CMK (cell line): Measurements from ENCODE around the gene BACH2.
"Not testable (repeated sequence)": the region's sequence is repeated elsewhere in the genome, so short reads cannot be mapped to it uniquely, and the experiment has no call there.

Experiments used
- DNase-seq: peaks from one replicate; pipeline ENCODE4 v3.0.0-alpha.2; 2010; ENCODE audit warnings: low read depth

Gene BACH2

DNA sequence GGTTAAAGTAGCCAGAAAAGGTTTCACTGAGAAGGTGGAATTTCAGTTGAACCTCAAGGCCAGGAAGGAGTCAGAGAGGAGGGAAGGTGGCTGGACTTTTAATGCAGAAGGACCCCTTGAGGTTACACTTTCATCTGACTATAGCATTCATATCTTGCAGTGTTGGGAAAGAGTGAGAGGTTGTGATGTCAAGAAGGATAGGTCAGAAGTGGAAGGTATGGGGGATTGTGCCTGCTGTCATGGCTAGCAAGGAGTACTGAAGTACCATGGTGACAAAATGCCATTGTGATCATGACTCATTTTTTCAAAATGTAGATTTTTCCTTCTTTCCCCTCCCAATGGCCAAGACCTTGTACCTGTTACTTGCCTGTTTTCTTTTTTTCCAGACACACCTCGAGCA is 5.2 kb upstream of the BACH2 start:
- DNase-seq: no peak

DNA sequence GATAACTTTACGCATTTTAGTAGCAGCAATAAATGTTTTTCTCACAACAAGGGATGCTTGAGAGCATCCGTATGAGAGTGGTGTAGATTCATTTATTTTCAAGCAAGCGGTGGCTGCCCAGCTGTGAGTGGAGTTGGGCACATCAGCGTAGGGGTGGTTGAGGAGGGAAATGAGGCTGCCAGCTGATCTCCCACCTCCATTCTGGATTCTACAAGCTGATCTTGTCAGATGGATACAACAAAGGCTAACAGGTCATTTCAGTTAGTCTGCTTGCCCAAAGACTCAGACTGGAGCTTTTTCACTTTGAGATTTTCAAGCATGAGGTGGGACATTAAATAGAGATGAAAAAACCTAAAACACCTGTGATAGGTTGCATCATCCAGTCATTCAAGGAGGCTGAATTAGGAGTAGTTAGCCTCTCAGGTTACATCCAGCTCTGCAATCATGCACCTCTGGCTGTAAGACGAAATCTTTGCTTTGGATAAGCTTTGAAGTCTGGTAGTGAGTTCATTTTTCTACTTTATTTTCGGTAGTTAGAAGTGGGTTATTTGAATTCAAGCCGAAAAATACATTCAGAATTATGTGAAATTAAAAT is 1.9 kb upstream of the BACH2 start:
- no peak for DNase-seq

DNA sequence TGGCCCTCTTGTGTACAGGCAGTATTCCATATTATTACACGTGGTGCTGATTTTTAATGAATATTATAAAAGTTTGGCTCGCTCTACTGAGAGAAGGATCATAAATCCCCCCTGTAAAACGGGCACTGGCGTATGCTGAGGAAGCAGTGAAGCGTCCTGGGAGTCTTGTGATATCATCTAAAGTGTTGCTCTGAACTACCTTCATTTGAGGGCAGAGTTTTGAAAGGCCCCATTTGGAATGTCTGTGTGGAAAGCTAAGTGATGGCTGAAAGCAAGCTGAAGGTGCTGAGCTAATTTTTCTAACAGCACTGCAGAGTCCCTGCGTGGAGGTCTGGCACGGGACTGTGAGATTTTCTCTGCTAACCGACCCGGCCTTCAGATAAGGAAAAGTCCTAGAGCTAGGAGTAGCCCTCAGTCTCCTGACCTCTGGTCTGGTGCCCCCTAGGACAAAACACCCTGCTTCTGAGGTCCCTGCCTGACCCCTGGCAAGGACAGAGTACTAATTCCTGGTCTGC is 1.3 kb upstream of the BACH2 start:
- no peak for DNase-seq

DNA sequence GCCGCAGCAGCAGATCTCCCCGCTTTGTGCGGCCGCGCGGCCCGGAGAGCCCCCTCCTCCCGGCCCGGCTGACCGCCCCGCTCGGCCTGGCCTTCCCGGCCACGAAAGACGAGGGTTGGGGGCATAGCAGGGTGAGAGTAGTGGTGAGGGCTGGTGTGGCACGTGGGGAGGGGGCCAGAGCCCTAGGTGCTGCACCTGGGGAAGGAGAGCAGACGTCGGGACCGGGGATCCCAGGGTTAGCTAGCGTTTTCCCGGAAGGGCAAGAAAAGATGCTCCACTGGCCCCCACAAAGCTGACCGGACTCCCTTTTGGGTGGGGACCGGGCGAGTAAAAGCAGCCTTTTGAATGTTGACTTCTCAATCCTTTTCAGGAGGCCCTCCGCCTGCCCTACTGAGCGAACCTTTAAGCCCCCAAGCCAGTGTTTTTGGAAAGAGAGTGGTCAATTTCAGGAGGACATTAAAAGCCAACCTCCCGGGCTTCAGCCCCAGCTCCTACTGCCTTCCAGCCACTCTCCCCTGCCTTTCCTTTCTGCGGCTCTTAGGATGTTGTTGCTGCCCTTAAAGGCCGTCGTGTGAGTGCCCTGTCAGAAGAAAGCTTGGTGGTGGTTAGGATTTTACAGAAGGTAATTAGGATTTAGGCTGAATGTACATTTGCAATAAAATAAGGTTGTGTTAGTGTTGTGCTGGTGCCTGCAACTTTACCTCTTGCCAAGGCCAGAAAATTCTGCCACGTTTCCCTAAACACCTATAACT is 648 bp upstream of the BACH2 start:
- DNase-seq: no peak

DNA sequence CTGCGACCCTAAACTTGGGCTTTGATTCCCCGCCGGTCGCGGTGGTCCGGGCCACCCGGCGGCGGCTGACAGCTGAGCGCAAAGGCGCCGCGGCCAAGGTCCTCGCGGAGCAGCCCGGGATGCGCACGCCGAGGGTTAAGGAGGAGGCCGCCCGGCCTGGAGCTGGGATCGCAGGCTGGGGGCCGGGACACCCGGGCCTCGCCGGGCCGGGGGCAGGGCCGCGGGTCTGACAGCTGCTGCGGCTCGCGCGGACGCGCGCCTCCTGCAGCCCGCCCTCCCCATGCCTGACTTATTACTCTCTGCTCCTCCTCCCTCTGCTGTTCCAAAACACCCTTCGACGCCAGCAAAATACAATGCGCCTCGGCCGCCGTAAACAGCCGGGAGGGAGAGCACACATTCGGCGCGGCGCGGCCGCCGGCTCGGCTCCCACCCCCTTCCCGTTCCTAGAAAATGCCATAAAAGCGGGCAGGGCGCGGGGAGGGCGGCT is 746 bp downstream of the BACH2 start:
- DNase-seq: no peak

DNA sequence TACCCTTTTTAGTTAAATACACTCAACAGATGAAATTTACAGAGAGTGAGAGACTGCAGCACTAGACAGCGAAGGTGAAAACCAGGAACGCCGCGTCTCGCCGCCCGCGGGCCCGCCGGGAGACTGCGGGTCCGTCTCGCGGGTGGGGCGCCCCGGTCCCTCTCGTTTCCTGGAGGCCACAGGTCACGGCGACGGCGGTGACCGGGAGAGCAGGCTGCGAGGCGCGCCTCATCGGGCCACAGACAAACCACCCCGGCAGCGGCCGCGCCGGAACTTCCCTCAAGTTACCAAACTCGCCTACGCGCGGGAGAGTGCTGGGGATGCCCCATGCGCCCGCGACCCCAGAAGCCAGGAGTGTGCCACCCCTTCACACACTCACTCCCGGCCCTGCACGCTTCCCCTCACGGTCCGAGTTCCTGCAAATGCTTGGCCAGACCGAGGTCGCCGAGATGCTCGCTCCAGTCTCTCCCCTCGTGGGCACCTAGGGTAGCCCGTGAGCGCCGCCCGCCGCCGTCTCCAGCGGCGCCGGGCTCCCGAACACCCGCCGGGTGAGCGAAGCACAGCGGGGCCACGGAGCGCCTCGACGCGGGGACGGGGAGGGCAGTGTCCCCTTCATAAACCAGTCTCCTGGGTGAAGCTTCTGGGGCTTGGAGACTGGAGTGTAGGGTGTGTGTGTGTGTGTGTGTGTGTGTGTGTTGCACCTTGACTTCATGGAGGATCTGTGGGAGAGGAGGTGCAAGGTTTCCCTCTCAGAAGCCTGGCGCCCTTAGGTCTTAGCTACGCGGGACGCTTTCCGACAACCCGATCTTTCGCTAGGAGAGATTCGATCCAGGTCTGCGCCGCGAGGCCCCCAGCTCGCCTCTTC is 1.4 kb downstream of the BACH2 start:
- no peak for DNase-seq

DNA sequence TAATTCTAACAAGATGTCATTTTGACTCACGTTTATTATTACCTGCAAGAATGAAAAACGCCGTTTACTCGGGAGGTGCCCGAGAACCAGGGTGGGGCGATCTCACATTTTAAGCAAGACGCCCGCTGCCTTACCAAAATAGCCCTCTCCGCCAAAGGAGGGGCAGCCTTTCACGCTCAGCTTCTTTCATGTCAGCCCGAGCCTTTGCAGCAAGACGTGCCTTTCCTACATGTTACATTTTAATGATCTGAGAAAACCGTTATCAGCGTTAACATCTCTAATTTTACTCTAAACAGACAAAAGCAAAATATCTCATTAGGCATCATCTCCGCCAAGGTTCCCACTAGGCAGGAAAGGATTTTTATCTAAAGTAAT is 2.0 kb downstream of the BACH2 start:
- DNase-seq: no peak

DNA sequence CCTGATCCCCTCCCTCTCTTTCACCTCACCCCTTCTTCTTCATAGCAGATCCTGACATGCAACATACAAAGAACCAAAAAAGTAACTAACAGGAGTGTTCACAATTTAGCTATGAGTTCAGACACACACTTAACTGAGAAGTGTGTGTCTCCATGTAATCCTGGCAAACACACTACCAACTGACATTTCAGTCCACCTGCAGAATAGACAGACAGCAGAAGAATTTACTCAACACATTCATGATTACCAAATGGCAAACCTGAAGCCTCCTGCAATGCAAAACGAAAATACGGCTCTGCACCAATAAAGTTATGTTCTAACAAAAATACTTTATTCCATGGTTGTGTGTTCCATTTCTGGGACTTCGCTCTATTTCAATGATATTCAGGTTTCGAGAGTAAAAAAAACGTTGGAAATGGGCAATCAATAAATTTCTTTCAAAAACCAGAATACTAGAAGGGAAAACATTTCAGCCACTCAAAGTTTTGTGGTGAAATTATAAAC is 2.6 kb downstream of the BACH2 start:
- DNase-seq: no peak

DNA sequence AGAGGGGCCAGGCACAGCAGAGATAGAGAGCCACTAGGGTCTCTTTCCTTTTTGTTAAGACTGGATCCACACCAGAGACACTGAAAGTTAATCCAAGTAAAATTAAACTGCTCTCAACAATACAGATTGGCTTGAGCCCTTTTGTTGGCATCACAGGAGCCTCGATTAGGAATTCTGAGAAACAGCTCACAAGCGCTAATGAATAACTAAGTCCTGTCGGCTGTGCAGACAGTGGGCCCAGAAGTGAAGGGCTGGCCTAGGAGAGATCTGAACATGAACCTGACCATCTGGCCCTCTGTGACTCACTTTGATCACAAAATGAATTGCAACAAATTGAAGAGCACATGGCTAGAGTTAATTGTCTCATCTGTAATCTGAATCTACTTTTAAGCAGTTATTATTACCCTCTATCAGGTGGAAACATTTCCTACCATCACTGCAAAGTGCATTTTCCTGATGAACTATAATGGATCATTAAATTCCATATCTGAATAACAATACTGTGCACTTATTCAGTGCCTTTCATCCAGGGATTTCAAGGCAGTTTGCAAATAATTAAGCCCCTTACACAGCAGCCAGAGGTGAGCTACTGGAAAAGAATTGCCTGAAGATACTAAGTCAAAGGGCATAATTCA is 3.2 kb downstream of the BACH2 start:
- no peak for DNase-seq

DNA sequence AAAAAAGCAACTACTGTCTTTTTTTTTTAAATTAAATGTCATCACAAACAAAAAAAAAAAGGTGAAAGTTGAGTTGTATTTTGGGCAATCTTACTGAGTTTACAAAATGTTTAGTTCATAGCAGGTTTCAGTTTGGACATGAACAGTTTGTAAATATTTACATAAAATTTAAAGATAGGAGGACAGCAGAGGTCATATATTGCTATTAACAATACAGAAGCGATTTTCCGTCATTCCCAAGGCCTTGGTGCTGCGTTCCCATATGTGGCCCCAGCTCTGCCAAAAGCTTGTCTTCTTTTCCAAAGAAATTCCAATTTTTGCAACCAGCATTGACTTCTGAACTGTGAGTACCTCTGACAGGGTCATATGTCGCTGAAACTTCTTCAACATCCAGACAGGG is 5.1 kb downstream of the BACH2 start:
- no peak for DNase-seq

DNA sequence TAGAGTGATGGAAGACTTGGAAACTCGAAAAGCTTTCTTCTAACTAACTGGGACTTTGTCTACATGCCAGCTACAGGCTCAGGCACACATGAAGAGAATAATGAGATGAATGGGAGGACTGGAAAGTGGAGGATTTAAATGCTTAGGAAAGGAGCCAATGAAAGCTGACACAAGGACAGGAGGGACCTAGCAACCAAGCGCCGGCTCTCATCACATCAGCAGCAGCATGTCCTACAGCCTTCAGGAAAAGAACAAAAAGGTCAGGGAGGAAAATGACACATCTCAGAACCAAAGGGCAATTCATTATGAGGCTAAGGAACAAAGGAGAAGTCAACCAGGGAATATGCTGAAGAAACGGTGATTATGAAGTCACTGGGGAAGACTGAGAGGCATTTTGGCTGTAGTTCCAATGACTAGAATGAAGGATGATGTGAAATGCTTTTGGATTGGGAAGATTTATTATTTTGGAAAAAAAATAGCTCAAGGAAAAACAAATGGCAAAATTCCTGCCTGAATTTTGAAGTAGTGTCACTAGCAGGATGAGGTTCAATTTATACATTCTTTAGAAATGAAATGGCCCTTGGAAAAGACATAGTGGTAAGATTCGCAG is 5.7 kb downstream of the BACH2 start:
- no peak for DNase-seq

DNA sequence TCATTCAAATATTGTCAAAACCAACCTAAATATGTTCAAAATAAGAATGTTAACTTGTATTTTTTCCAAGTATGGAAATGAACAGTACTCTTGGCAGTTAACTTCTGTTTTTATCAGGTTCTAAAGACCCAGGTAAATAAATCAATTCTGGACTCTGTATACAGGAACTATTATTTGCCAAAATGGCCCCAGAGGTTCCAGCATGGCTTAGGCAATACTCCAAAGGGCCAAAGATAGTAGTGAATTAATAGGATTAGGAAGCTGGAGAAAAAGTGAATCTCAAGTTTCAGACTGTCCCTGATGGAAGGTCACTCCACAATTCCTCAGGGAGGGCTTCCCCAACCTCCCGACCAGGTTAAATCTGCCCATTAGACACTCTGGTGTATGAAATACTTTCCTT is 6.7 kb downstream of the BACH2 start:
- no peak for DNase-seq

DNA sequence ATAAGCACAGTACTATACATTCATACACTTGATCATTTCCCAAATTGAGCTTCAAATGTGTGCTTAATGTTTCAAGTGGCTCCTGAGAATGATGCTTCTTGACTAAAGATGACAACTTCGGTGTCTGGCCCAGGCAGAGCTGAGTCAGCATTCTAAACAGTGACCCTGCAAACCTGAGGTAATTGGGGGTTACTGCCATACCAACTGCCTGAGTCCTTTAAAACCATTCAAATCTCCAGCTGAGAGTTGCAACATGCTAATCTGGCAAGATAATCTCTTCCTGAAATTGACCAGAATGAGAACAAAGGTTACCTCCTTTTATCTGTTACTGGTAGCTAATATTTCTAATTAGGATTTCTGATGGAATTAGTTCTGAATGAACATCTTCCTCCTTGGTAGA is 8.2 kb downstream of the BACH2 start:
- no peak for DNase-seq

DNA sequence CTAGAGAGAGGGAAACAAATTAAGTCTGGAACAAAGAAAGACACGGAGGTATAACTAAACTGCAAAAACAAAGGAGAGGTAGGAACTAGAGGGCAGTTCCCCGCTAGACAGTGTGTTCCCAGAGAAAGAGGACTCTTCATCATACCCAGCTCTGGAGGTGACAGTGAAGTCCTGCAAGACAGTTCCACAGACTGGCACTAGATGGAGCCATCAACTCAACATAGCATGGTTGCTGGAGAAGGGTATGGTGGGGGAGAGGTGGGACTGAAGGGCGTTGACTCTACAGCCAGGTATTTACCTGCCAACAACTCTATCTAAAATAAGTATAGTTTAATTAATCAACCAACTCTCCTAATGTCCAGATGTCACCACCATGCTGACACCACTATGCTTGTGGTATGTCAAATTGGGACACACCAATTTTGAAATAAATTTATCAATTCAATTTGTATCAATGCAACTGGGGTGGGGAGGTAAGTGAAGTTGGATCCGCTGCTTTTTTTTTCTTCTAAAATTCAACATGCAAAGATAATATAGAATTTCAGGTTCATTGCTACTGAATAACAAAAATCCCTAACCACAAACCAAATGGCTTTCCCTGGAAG is 9.7 kb downstream of the BACH2 start:
- peak; percentile 34 for DNase-seq

DNA sequence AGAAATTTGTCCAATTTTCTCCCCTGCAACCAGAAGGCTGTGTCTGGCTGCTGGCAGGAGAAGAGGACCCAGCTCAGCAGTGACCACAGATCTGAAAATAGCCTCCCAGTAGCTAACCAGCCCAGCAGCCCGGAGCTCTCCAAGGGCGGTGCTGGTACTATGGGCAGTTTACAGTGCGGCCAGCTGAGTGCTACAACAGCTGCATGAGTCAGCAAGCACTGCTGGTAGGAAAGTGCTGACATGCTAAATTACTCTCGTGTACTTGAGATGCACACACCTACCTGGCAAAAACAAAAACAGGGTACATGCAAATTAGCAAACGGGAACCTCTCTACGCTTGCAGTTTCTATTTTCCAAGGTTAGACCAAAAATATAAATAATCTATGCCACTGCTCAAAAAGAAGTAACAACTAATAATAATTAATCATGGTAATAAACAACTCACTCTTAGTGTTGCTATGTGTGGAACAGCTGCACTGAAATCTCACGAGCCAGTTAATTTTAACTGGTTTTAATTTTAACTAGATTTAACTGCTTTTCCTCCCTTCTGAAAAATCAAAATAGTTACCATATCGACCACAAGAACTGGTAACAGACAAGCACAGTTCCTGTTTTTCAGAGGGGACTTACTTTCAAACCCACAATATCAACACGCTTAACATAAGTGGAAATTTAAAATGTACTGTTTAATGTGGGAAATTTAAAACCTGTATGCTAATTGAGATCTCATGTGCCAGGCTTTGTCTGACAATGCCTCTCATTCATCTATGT is 10.8 kb downstream of the BACH2 start:
- DNase-seq: no peak

DNA sequence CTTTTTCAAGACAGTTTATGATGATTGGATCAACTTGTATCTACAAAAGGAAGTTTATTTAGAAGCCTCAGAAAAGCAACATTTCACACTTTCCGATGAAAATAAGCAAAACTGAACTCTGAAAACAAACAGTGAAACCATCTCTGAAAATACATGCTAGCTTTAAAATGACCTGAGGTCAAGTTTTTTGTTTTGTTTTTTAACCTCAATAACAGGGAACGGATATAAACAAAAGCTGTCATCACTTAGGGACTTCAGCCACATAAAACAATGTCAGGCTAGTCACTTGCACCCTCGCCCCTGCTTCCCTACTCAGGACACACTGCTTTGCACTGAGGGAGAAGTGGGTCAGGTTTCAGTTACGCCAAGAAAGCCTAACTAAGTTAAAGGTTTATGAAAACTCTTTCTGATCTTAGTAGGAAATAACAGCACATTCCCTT is 11.6 kb downstream of the BACH2 start:
- no peak for DNase-seq

DNA sequence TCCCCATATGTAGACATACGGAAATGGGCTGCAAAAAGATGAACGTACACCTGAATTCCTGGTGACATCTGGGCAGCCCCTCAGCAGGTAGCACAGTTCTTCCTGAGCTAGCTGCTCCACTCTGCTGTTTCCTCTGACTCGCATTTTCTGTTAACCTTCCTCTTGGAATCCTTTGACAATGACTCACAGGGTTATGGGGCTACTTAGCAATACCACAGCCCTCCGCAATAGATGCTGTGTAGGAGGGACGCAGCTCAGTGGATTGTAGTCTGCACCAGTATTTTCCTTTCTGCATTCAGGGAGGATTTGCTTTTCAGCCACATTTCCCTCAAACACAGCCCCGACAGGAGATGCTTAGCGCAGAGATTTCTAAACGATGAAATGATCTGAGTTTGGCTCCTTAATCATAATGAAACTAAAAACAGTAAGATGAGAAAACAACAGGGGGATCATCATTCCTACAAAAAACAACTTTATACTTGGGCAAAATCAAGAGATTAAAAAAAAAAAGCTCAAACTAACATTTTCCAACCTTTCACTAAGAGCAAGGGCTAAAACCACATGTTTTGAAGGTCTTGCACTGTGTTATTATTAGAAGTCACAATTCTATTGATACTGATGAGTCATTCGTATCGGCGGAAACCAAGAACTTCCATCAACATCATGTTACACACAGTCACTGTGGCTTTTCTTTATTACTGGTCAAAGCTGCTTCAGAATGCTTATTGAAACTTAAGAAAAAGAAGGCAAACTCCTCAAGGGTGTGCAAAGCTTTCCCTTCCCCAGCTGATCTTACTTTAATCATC is 12.2 kb downstream of the BACH2 start:
- DNase-seq: no peak

DNA sequence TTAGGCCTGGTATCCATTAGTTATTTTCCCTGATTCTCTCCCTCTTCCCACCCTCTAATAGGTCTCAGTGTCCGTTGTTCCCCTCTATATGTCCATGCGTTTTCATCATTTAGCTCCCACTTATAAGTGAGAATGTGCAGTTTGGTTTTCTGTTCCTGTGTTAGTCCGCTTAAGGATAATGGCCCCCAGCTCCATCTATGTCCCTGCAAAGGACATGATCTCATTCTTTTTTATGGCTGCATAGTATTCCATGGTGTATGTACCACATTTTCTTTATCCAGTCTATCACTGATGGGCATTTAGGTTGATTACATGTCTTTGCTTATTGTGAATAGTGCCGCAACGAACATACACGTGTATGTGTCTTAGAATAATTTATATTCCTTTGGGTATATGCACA is 14.4 kb downstream of the BACH2 start:
- DNase-seq: not testable (repeated sequence)

DNA sequence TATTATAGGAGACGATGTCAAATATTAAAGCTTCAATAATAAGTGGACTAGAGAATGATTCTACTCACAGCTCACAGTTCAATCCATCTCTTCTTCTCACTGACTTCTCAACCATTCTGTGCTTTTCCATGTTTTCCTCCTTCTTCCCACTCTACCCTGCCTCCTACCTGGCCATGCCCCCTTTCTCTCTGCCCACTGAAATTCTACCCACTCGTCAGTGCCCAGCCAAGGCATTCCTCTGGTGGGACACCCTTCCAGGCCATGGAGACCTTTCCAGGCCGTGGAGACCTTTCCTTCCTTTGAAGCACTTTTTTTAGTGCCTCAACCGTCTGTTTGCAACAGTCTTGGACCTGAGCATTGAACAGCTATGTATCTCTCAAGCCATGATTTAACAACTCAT is 18.5 kb downstream of the BACH2 start:
- no peak for DNase-seq
